H1 (cell line): ENCODE results near the gene ZC3H12C. TPM values are rescaled to one million over a fixed set of nuclear protein-coding genes. Genes with fewer than 3 reads are reported as not detected.

ENCODE experiments used
- CTCF ChIA-PET: fragments of 300-600 bp; sonication (Branson Sonifier 250); formaldehyde crosslinking; loops from one replicate; lab custom pipeline; 2021; ENCODE audit not compliant: partially characterized antibody; lab: Charles Lee
- POLR2A ChIA-PET: fragments of 300-600 bp; sonication (Branson Sonifier 250); formaldehyde crosslinking; loops from one replicate; lab custom pipeline; 2021; ENCODE audit warnings: inconsistent platforms; ENCODE audit not compliant: partially characterized antibody; lab: Charles Lee
- DNase-seq, 2 experiments: peaks; one replicate each; pipeline versions ENCODE4 v3.0.0 to v3.0.0-alpha.2; 2010 to 2022; ENCODE audit warnings: low spot score in 2 of 2, low read depth in 1 of 2, mixed read lengths in 1 of 2
- FAIRE-seq: peaks from 2 replicates; lab custom pipeline; 2011; peaks lifted over from hg19 to GRCh38; lab: Jason Lieb, UNC
- H2AFZ ChIP-seq: 2 replicates; pipeline ENCODE4 v1.8.1; 2012; ENCODE audit warnings: low read length, inconsistent platforms
- H2AK5ac ChIP-seq: 2 replicates; pipeline ENCODE4 v1.6.1; 2013; ENCODE audit warnings: low read depth, low read length
- H2BK120ac ChIP-seq: replicated peaks from 2 replicates; pipeline ENCODE3; 2013; ENCODE audit warnings: low read depth, low read length, inconsistent platforms
- H2BK12ac ChIP-seq: 2 replicates; pipeline ENCODE4 v1.6.1; 2013; ENCODE audit warnings: low read depth, low read length
- H2BK15ac ChIP-seq: 2 replicates; pipeline ENCODE4 v1.6.1; 2013; ENCODE audit warnings: low read length
- H2BK20ac ChIP-seq: 2 replicates; pipeline ENCODE4 v1.6.1; 2013; ENCODE audit warnings: low read length
- H2BK5ac ChIP-seq: 2 replicates; pipeline ENCODE4 v1.6.1; 2013; ENCODE audit warnings: low read depth, low read length
- H3K14ac ChIP-seq: 2 replicates; pipeline ENCODE4 v1.6.1; 2013; ENCODE audit warnings: inconsistent platforms; ENCODE audit not compliant: insufficient read length
- H3K18ac ChIP-seq: 2 replicates; pipeline ENCODE4 v1.6.1; 2013; ENCODE audit warnings: low read length; ENCODE audit errors: extremely low read depth
- H3K23ac ChIP-seq: 2 replicates; pipeline ENCODE4 v1.6.1; 2013; ENCODE audit warnings: inconsistent platforms; ENCODE audit not compliant: insufficient read length
- H3K23me2 ChIP-seq: 2 replicates; pipeline ENCODE4 v1.6.1; 2013; ENCODE audit warnings: low read depth, low read length
- H3K27ac ChIP-seq: 2 replicates; pipeline ENCODE4 v1.6.1; 2011; ENCODE audit warnings: low read depth, low read length, inconsistent platforms
- H3K27me3 ChIP-seq, 4 experiments: replicated peaks in 1 of 4; 1 replicate in 1 of 4; 2 replicates in 3 of 4; pipeline versions ENCODE4 v1.6.1 to v1.8.1; 2011 to 2013; ENCODE audit warnings: low read length in 3 of 4, mild to moderate bottlenecking in 3 of 4, inconsistent platforms in 2 of 4, mixed read lengths in 2 of 4, moderate library complexity in 1 of 4; ENCODE audit not compliant: control insufficient read depth in 3 of 4, insufficient read depth in 3 of 4; ENCODE audit errors: extremely low read depth in 1 of 4
- H3K36me3 ChIP-seq, 4 experiments: 2 replicates each; pipeline versions ENCODE4 v1.6.1 to v1.8.1; 2011 to 2013; ENCODE audit warnings: mild to moderate bottlenecking in 4 of 4, low read length in 3 of 4, moderate library complexity in 2 of 4, control low read depth in 1 of 4, inconsistent platforms in 1 of 4; ENCODE audit not compliant: insufficient read depth in 4 of 4, control insufficient read depth in 2 of 4
- H3K4ac ChIP-seq: replicated peaks from 2 replicates; pipeline ENCODE3; 2013; ENCODE audit warnings: low read length, low read depth, mixed read lengths, inconsistent platforms; ENCODE audit not compliant: insufficient read length
- H3K4me1 ChIP-seq, 4 experiments: replicated peaks in 1 of 4; 1 replicate in 1 of 4; 2 replicates in 3 of 4; pipeline versions ENCODE4 v1.6.1 to v1.8.1; 2011 to 2013; ENCODE audit warnings: low read length in 3 of 4, inconsistent platforms in 2 of 4, mixed read lengths in 1 of 4; ENCODE audit not compliant: insufficient read depth in 4 of 4, control insufficient read depth in 3 of 4
- H3K4me2 ChIP-seq, 2 experiments: 2 replicates each; pipeline versions ENCODE4 v1.6.1 to v1.8.1; 2011 to 2013; ENCODE audit warnings: low read depth in 2 of 2, low read length in 2 of 2, control low read depth in 1 of 2, inconsistent platforms in 1 of 2, mild to moderate bottlenecking in 1 of 2; ENCODE audit not compliant: insufficient read depth in 1 of 2
- H3K4me3 ChIP-seq, 4 experiments: fragments of 200-600, 300-600 bp in 1 of 4; sonication (generic), shearing (Covaris generic), sonication (Bioruptor Twin) in 1 of 4; 2 replicates each; pipeline versions ENCODE4 v1.5.1 to v1.8.1; 2011 to 2016; ENCODE audit warnings: low read length in 4 of 4, low read depth in 3 of 4, control low read depth in 2 of 4, inconsistent platforms in 2 of 4, mild to moderate bottlenecking in 2 of 4, mixed read lengths in 1 of 4, moderate library complexity in 1 of 4; ENCODE audit not compliant: insufficient read depth in 2 of 4; ENCODE audit errors: extremely low read depth in 1 of 4
- H3K56ac ChIP-seq: replicated peaks from 2 replicates; pipeline ENCODE3; 2013; ENCODE audit warnings: low read depth, mild to moderate bottlenecking, mixed read lengths, low read length, inconsistent platforms; ENCODE audit not compliant: insufficient read length
- H3K79me1 ChIP-seq: 2 replicates; pipeline ENCODE4 v1.6.1; 2013; ENCODE audit warnings: low read depth, low read length, control low read depth
- H3K79me2 ChIP-seq, 2 experiments: 2 replicates each; pipeline versions ENCODE4 v1.6.1 to v1.8.1; 2012 to 2013; ENCODE audit warnings: low read length in 2 of 2, mild to moderate bottlenecking in 2 of 2, inconsistent platforms in 1 of 2; ENCODE audit not compliant: insufficient read depth in 2 of 2, control insufficient read depth in 1 of 2
- H3K9ac ChIP-seq, 4 experiments: replicated peaks in 1 of 4; 1 replicate in 1 of 4; 2 replicates in 3 of 4; pipeline versions ENCODE4 v1.6.1 to v1.8.1; 2011 to 2013; ENCODE audit warnings: low read depth in 3 of 4, low read length in 3 of 4, control low read depth in 2 of 4, mild to moderate bottlenecking in 2 of 4, moderate library complexity in 2 of 4, inconsistent platforms in 1 of 4; ENCODE audit errors: extremely low read depth in 1 of 4
- H3K9me3 ChIP-seq, 2 experiments: 2 replicates each; pipeline versions ENCODE4 v1.6.1 to v1.8.1; 2012 to 2013; ENCODE audit warnings: mild to moderate bottlenecking in 2 of 2, moderate library complexity in 2 of 2, control low read depth in 1 of 2, inconsistent platforms in 1 of 2, low read depth in 1 of 2, low read length in 1 of 2, mixed read lengths in 1 of 2; ENCODE audit not compliant: insufficient read depth in 2 of 2
- H4K20me1 ChIP-seq, 2 experiments: replicated peaks in 1 of 2; 2 replicates each; pipeline versions ENCODE3 to v1.8.1; 2011 to 2013; ENCODE audit warnings: inconsistent platforms in 2 of 2, low read length in 2 of 2, mild to moderate bottlenecking in 1 of 2; ENCODE audit not compliant: insufficient read depth in 2 of 2, control insufficient read depth in 1 of 2
- H4K5ac ChIP-seq: 2 replicates; pipeline ENCODE4 v1.6.1; 2013; ENCODE audit warnings: low read length, low read depth, mixed read lengths, inconsistent platforms; ENCODE audit not compliant: insufficient read length
- H4K8ac ChIP-seq: 2 replicates; pipeline ENCODE4 v1.8.0; 2013; ENCODE audit warnings: mild to moderate bottlenecking, moderate library complexity, low read length, inconsistent platforms; ENCODE audit not compliant: insufficient read depth; ENCODE audit errors: extremely low read depth
- H4K91ac ChIP-seq: replicated peaks from 2 replicates; pipeline ENCODE3; 2013; ENCODE audit warnings: low read length, mixed read lengths, inconsistent platforms; ENCODE audit not compliant: insufficient read length
- CREB1 ChIP-seq: IDR thresholded peaks from 2 replicates; pipeline ENCODE4 v1.6.1; 2012; ENCODE audit warnings: inconsistent platforms
- EP300 ChIP-seq, 2 experiments: IDR thresholded peaks; 1 replicate in 1 of 2; 2 replicates in 1 of 2; pipeline ENCODE4 v1.6.1; 2011 to 2012; ENCODE audit warnings: low read depth in 2 of 2, low read length in 2 of 2, mild to moderate bottlenecking in 2 of 2, borderline replicate concordance in 1 of 2, inconsistent platforms in 1 of 2, moderate library complexity in 1 of 2
- GTF2F1 ChIP-seq: IDR thresholded peaks from 2 replicates; pipeline ENCODE4 v1.6.1; 2012; ENCODE audit warnings: low read depth, low read length, improper control_type of control experiment, borderline replicate concordance
- HDAC2 ChIP-seq, 2 experiments: fragments of 300-600 bp in 1 of 2; sonication (generic) in 1 of 2; IDR thresholded peaks; 2 replicates each; pipeline ENCODE4 v1.6.1; 2011 to 2012; ENCODE audit warnings: low read depth in 2 of 2, low read length in 2 of 2, mild to moderate bottlenecking in 2 of 2, moderate library complexity in 2 of 2, borderline replicate concordance in 1 of 2, inconsistent platforms in 1 of 2
- KDM1A ChIP-seq: fragments of 200-600, 300-600 bp; sonication (generic); IDR thresholded peaks from 2 replicates; pipeline ENCODE4 v1.7.1; 2016; ENCODE audit warnings: mild to moderate bottlenecking, low read length, borderline replicate concordance
- KDM5A ChIP-seq: fragments of 200-600 bp; IDR thresholded peaks from 2 replicates; pipeline ENCODE4 v1.7.1; 2012; ENCODE audit warnings: mild to moderate bottlenecking, low read length, inconsistent platforms, mixed read lengths
- POU5F1 ChIP-seq: IDR thresholded peaks from 2 replicates; pipeline ENCODE4 v1.6.1; 2011; ENCODE audit warnings: low read depth, mild to moderate bottlenecking, low read length, moderate library complexity
- TCF12 ChIP-seq: IDR thresholded peaks from 2 replicates; pipeline ENCODE4 v1.6.1; 2011; ENCODE audit warnings: low read depth, mild to moderate bottlenecking, low read length
- WGBS, 2 experiments: shearing (Covaris generic) in 1 of 2; methylation state at CpG; one replicate each; pipeline versions ENCODE4 v1.1.6 to v1.1.7; 2013 to 2015; ENCODE audit warnings: low lambda C conversion rate in 2 of 2, mixed read lengths in 2 of 2, inconsistent platforms in 1 of 2, low coverage in 1 of 2, missing lambda C conversion rate in 1 of 2; ENCODE audit not compliant: insufficient replicate concordance in 2 of 2, insufficient coverage in 1 of 2, insufficient read length in 1 of 2; ENCODE audit errors: extremely low coverage in 1 of 2, missing lambda C conversion rate in 1 of 2; 5-methylcytosine and 5-hydroxymethylcytosine counted together
- polyA plus RNA-seq, 7 experiments: library from polyadenylated mRNA; depleted of rRNA in 3 of 7; stranded (reverse) in 5 of 7; unstranded in 2 of 7; fragments of >200 nt in 5 of 7; fragments of 200-250 nt in 2 of 7; gene quantifications; 1 replicate in 5 of 7; 2 replicates in 1 of 7; 4 replicates in 1 of 7; pipeline versions ENCODE4 v1.2.1 to v1.2.3, GENCODE V29; 2011 to 2013; ENCODE audit warnings: missing spikeins in 2 of 7, mixed read lengths in 2 of 7
- total RNA-seq: library from RNA; stranded (reverse); fragmentation: NEBNext Ultra II Directional; extraction: Animal tissue kit (Norgen Biotek cat#: 25700); gene quantifications from 2 replicates; pipeline ENCODE4 v1.2.1, GENCODE V29; 2021
- TF ChIP-seq, protein P1 (sequence below), 3 experiments: IDR thresholded peaks; 1 replicate in 2 of 3; 2 replicates in 1 of 3; pipeline versions ENCODE4 v1.5.1 to v1.6.1; 2011; ENCODE audit warnings: low read length in 3 of 3, mild to moderate bottlenecking in 3 of 3, inconsistent platforms in 2 of 3, low read depth in 1 of 3, moderate library complexity in 1 of 3; ENCODE audit not compliant: insufficient read depth in 1 of 3; ENCODE audit errors: control extremely low read depth in 1 of 3

Gene ZC3H12C
- total and polyA plus RNA-seq, 2 of the 8 experiments (the other 6 are each of a cell fraction or from before 2014, with no cell fraction given), result 2.0 to 2.7 TPM

DNA sequence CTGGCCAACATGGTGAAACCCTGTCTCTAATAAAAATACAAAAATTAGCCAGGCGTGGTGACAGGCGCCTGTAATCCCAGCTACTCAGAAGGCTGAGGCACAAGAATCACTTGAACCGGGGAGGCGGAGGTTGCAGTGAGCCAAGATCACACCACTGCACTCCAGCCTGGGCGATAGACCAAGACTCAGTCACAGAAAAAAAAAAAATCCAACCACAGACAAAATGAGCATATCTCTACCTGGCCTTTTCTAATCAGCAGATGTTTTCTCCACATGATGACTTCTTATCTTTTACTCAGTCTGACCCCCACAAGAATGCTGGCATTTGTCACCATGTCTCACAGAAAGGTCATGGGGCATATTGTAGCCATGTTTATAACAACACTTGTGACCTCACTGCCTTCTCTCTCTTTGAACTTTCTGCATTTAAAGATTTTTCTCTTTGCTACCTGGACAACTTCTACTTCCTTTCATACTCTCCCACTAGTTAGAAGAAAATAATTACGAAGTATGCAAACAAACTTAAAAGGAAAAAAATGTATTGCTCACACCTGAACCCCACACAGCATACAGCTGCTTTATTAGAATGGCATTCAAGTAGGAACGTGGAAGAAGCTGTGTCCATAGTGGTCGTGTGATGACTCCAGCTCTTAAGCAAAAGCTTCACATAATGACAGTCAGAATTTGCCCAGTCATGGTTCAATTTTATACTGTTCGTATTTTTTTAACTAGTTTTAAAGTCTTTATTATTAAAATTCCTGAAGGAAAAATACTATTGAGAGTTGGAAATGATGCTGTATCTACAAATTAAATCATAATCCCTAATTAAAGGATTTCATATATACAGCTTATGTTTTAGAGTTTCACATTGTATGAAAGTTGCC, 65.4 kb downstream of the ZC3H12C start:
- Histone ChIP-seq H3K27me3 (no peaks in the 10 kb centered on the region), H2BK12ac (no peak overlapping the region), H3K4me1 (no peaks in the 10 kb centered on the region), H3K9me3 (no peaks in the 10 kb centered on the region), H3K23ac (no peak overlapping the region), H4K91ac (no peak overlapping the region), H2AFZ (no peak overlapping the region), H3K14ac (no peak overlapping the region), H3K4me3 (no peak overlapping the region), H2AK5ac (no peak overlapping the region), H3K9ac (no peak overlapping the region), H3K56ac (no peak overlapping the region), H4K5ac (no peak overlapping the region), H2BK15ac (no peak overlapping the region), H3K4me2 (no peak overlapping the region), H2BK5ac (no peak overlapping the region), H3K18ac (no peak overlapping the region), H2BK120ac (no peak overlapping the region), H3K27ac (no peak overlapping the region), H4K8ac (no peak overlapping the region), H3K36me3 (peaks cover 4 to 7% (median 6%) of the 10 kb centered on the region in 4 experiments; a peak in 3 of 8 replicates), H3K4ac (no peak overlapping the region), H3K79me2 (no peaks in the 10 kb centered on the region), H2BK20ac (no peak overlapping the region), H3K79me1 (no peaks in the 10 kb centered on the region), H4K20me1 (no peaks in the 10 kb centered on the region), H3K23me2 (no peaks in the 10 kb centered on the region)
- 86% methylated on average over 6 of the region's 9 CpGs; no CpG with 5 or more reads in 1 of the 2 experiments for WGBS, 2 experiments
- no peak for FAIRE-seq
- CTCF ChIA-PET, result interaction anchor here (0.6 to 1.4 kb wide), 2 partner anchors 15 to 35 kb away, joined by 5 read pairs; no protein-coding TSS in a partner anchor
- DNase-seq, result no peak
- POLR2A ChIA-PET, result no interaction called here
- TF ChIP-seq, protein P1, sequence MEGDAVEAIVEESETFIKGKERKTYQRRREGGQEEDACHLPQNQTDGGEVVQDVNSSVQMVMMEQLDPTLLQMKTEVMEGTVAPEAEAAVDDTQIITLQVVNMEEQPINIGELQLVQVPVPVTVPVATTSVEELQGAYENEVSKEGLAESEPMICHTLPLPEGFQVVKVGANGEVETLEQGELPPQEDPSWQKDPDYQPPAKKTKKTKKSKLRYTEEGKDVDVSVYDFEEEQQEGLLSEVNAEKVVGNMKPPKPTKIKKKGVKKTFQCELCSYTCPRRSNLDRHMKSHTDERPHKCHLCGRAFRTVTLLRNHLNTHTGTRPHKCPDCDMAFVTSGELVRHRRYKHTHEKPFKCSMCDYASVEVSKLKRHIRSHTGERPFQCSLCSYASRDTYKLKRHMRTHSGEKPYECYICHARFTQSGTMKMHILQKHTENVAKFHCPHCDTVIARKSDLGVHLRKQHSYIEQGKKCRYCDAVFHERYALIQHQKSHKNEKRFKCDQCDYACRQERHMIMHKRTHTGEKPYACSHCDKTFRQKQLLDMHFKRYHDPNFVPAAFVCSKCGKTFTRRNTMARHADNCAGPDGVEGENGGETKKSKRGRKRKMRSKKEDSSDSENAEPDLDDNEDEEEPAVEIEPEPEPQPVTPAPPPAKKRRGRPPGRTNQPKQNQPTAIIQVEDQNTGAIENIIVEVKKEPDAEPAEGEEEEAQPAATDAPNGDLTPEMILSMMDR (IDR thresholded peaks at IDR 0.05; ENCODE audit: control extremely low read depth in 1 of 3, insufficient read depth in 1 of 3, low read depth in 1 of 3, low read length in 3 of 3), result no peak
- no peak for TF ChIP-seq TCF12
- no peak for TF ChIP-seq POU5F1
- no peak for TF ChIP-seq KDM5A
- no peak for TF ChIP-seq CREB1
- no peak for TF ChIP-seq HDAC2 (IDR thresholded peaks at IDR 0.05; ENCODE audit: borderline replicate concordance in 1 of 2, low read depth in 2 of 2, low read length in 2 of 2)
- TF ChIP-seq GTF2F1, result no peak
- no peak for TF ChIP-seq EP300 (IDR thresholded peaks at IDR 0.05; ENCODE audit: borderline replicate concordance in 1 of 2, low read depth in 2 of 2, low read length in 2 of 2)
- TF ChIP-seq KDM1A, result no peak
